ENCODE data around the gene SH2D1B.

The SH2D1B gene

GRCh38 chr1:162384601-162385279 is 27.2 kb downstream of the SH2D1B start:
- POLR2A ChIA-PET, result no interaction called here
- H3K4me3 ChIP-seq (ENCODE audit: low read depth, low read length), result no peak overlapping the region
- no peak for TF ChIP-seq CTCF (IDR thresholded peaks at IDR 0.05; ENCODE audit: insufficient read depth, low read length, missing control alignments)
- DNase-seq (ENCODE audit: low read depth, low spot score), result no peak
- CTCF ChIA-PET, result no interaction called here

GRCh38 chr1:162384116-162384515 is 27.8 kb downstream of the SH2D1B start:
- CTCF ChIA-PET, result interaction anchor here (2.9 kb wide), 1 partner anchor 8 kb away, joined by 24 read pairs; no protein-coding TSS in a partner anchor

GRCh38 chr1:162383516-162383915 is 28.4 kb downstream of the SH2D1B start:
- TF ChIP-seq CTCF (IDR thresholded peaks at IDR 0.05; ENCODE audit: insufficient read depth, low read length, missing control alignments), result no peak
- no peak for DNase-seq (ENCODE audit: low read depth, low spot score)
- H3K4me3 ChIP-seq (ENCODE audit: low read depth, low read length), result no peak overlapping the region
- ChIA-PET POLR2A (no interaction called here), CTCF (interaction anchor here (2.9 kb wide), 1 partner anchor 9 kb away, joined by 24 read pairs; no protein-coding TSS in a partner anchor)

More at GRCh38 chr1:162384116-162384515, 27.8 kb downstream of the SH2D1B start:
- POLR2A ChIA-PET, result no interaction called here
- DNase-seq (ENCODE audit: low read depth, low spot score), result no peak
- H3K4me3 ChIP-seq (ENCODE audit: low read depth, low read length), result no peak overlapping the region
- no peak for TF ChIP-seq CTCF (IDR thresholded peaks at IDR 0.05; ENCODE audit: insufficient read depth, low read length, missing control alignments)

GRCh38 chr1:162383091-162383490 is 28.8 kb downstream of the SH2D1B start:
- H3K4me3 ChIP-seq (ENCODE audit: low read depth, low read length), result no peak overlapping the region
- DNase-seq (ENCODE audit: low read depth, low spot score), result no peak
- ChIA-PET CTCF (interaction anchor here (0.5 to 2.9 kb wide), 2 partner anchors 9 to 114 kb away, joined by 3 to 24 read pairs; no protein-coding TSS in a partner anchor), POLR2A (no interaction called here)
- no peak for TF ChIP-seq CTCF (IDR thresholded peaks at IDR 0.05; ENCODE audit: insufficient read depth, low read length, missing control alignments)

- H3K4me3 ChIP-seq (ENCODE audit: low read depth, low read length), result no peak overlapping the region
- no peak for DNase-seq (ENCODE audit: low read depth, low spot score)
- CTCF ChIA-PET, result interaction anchor here (1.0 to 2.9 kb wide), 2 partner anchors 10 to 326 kb away, joined by 3 to 24 read pairs; no protein-coding TSS in a partner anchor
- no peak for TF ChIP-seq CTCF (IDR thresholded peaks at IDR 0.05; ENCODE audit: insufficient read depth, low read length, missing control alignments)
- POLR2A ChIA-PET, result no interaction called here
These were observed 29.8 kb downstream of the SH2D1B start for GRCh38 chr1:162381941-162382750.

- no peak for TF ChIP-seq CTCF (IDR thresholded peaks at IDR 0.05; ENCODE audit: insufficient read depth, low read length, missing control alignments)
- ChIA-PET CTCF (interaction anchor here (0.8 to 2.9 kb wide), 3 partner anchors 11 to 325 kb away, joined by 3 to 24 read pairs (median 3); no protein-coding TSS in a partner anchor), POLR2A (no interaction called here)
- DNase-seq (ENCODE audit: low read depth, low spot score), result no peak
- H3K4me3 ChIP-seq (ENCODE audit: low read depth, low read length), result no peak within 1 kb of the TSS
These were observed 30.6 kb downstream of the SH2D1B start, which contains the start of gene C1orf226 for GRCh38 chr1:162381383-162381782. Gene C1orf226, plus strand, starts transcription at chr1:162381728. Its CDS starts 174 bp downstream, at chr1:162381902.
